Effector memory CD8-positive, alpha-beta T cell (primary cell): Measurements from ENCODE around the gene TTLL6.
"Not testable (repeated sequence)": the region's sequence is repeated elsewhere in the genome, so short reads cannot be mapped to it uniquely, and the experiment has no call there.

ENCODE experiments used
- ATAC-seq: fragments of 150-1000 bp; cut with Tn5 transposase; replicated peaks from 2 replicates; pipeline ENCODE4 v1.10.0; 2021; ENCODE audit warnings: mild to moderate bottlenecking, moderate library complexity
- DNase-seq, 3 experiments: peaks; one replicate each; pipeline ENCODE4 v3.0.0; 2021
- H3K27ac Mint-ChIP-seq, 2 donors: one replicate each; pipeline ENCODE4 v1.8.0; 2022; ENCODE audit warnings: mild to moderate bottlenecking in 2 of 2, mixed read lengths in 2 of 2, moderate library complexity in 2 of 2
- H3K27me3 Mint-ChIP-seq, 2 donors: one replicate each; pipeline ENCODE4 v1.8.0; 2022; ENCODE audit warnings: mixed read lengths in 2 of 2
- H3K36me3 Mint-ChIP-seq: one replicate; pipeline ENCODE4 v1.8.0; 2022; ENCODE audit warnings: mild to moderate bottlenecking, moderate library complexity, mixed read lengths; ENCODE audit not compliant: insufficient read depth
- H3K4me1 Mint-ChIP-seq, 2 donors: one replicate each; pipeline ENCODE4 v1.8.0; 2022; ENCODE audit warnings: low read depth in 2 of 2, mixed read lengths in 2 of 2
- H3K4me3 Mint-ChIP-seq, 2 donors: one replicate each; pipeline ENCODE4 v1.8.0; 2022; ENCODE audit warnings: mild to moderate bottlenecking in 2 of 2, mixed read lengths in 2 of 2, moderate library complexity in 2 of 2
- H3K9me3 Mint-ChIP-seq, 2 donors: one replicate each; pipeline ENCODE4 v1.8.0; 2022; ENCODE audit warnings: mixed read lengths in 2 of 2
- total RNA-seq, 9 experiments: gene quantifications; one replicate each; lab custom pipeline; 2026; lab: John Stamatoyannopoulos, UW

Gene TTLL6
- total RNA-seq: 0 to 0.24 (median 0) reads per million in 9 experiments

- peaks cover 3% of the 10 kb centered on the region for H3K36me3 Mint-ChIP-seq
- peak; percentile 96 for ATAC-seq
- H3K27ac Mint-ChIP-seq: peak within 1 kb of the TSS in 1 of 2 donors; percentile 47
- peak; percentile 63 to 72 (median 71) for DNase-seq
- no peaks in the 10 kb centered on the region for H3K9me3 Mint-ChIP-seq
- H3K4me1 Mint-ChIP-seq: peaks cover 12 to 14% of the 10 kb centered on the region in 2 donors
- peak within 1 kb of the TSS; percentile 63 to 73 for H3K4me3 Mint-ChIP-seq
- H3K27me3 Mint-ChIP-seq: peaks cover 34 to 63% of the 10 kb centered on the region in 2 donors
These were observed at the start of gene TTLL6 for GRCh38 chr17:48816774-48817590. TTLL6 (minus strand) TSS chr17:48817229; CDS start chr17:48817072, 157 bp downstream.

- no peak for ATAC-seq
- H3K36me3 Mint-ChIP-seq: peaks cover 88% of the 10 kb centered on the region
- H3K27ac Mint-ChIP-seq: peak overlapping the region in 1 of 2 donors; percentile 31
- no peak for DNase-seq
- H3K27me3 Mint-ChIP-seq: no peaks in the 10 kb centered on the region
- H3K4me3 Mint-ChIP-seq: no peak overlapping the region
- no peaks in the 10 kb centered on the region for H3K4me1 Mint-ChIP-seq
- H3K9me3 Mint-ChIP-seq: no peaks in the 10 kb centered on the region
These were observed 43.4 kb upstream of the TTLL6 start for GRCh38 chr17:48860456-48860855.

DNA sequence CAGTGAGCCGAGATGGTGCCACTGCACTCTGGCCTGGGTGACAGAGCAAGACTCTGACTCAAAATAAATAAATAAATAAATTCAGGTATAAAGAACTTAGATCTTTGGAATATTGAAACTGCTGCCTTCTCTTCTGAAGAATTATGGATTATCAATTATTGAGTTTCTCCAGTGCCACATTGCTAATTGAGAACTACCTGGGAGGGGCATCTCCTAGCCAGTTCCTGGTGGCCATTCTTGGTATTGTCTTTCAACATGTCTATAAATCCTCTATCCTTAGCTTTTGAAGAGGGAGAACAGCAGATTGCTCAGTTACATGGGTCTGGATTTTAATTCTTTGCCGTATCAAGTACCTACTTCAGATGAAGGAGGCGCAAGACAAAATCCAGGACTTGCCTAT lies 43.0 kb upstream of the TTLL6 start:
- H3K27ac Mint-ChIP-seq: peak overlapping the region in 1 of 2 donors; percentile 31
- H3K27me3 Mint-ChIP-seq: no peaks in the 10 kb centered on the region
- peaks cover 92% of the 10 kb centered on the region for H3K36me3 Mint-ChIP-seq
- no peaks in the 10 kb centered on the region for H3K4me1 Mint-ChIP-seq
- no peak overlapping the region for H3K4me3 Mint-ChIP-seq
- DNase-seq: no peak
- no peaks in the 10 kb centered on the region for H3K9me3 Mint-ChIP-seq
- ATAC-seq: no peak

DNA sequence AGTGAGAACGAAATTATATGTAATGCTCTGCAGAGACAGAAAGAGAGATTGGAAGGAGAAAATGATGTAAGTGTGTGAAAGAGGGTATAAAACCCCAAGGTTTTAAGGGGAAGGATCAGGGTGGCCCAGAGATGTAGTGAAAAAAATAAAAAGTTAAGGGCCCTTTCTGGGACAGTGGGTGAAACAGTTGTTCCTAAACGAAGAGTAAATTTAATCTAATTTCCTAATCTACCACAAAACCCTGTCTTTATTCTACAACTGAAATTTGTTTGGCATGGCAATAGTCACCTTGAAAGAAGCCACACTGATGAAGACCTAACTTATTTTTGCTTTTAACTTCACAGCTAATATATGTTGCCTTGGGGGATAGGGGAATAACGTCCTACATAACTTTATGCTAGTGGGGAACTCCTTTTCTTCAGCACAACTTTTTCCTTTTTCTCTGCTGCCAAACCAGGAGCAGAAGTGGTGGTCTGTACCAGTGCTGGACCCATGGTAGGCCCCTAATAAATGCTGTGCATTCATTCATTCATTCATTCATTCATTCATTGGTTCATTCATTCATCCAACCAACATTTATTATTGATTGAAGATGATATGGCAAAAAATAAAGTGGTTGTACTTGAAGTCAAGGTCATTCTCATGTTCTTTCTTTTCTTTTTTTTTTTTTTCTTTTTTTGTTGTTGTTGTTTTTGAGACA lies 39.2 kb upstream of the TTLL6 start:
- no peaks in the 10 kb centered on the region for H3K4me1 Mint-ChIP-seq
- H3K27me3 Mint-ChIP-seq: no peaks in the 10 kb centered on the region
- peaks cover 95% of the 10 kb centered on the region for H3K36me3 Mint-ChIP-seq
- H3K9me3 Mint-ChIP-seq: no peaks in the 10 kb centered on the region
- no peak overlapping the region for H3K27ac Mint-ChIP-seq
- H3K4me3 Mint-ChIP-seq: no peak overlapping the region
- DNase-seq (no peak), ATAC-seq (no peak)

DNA sequence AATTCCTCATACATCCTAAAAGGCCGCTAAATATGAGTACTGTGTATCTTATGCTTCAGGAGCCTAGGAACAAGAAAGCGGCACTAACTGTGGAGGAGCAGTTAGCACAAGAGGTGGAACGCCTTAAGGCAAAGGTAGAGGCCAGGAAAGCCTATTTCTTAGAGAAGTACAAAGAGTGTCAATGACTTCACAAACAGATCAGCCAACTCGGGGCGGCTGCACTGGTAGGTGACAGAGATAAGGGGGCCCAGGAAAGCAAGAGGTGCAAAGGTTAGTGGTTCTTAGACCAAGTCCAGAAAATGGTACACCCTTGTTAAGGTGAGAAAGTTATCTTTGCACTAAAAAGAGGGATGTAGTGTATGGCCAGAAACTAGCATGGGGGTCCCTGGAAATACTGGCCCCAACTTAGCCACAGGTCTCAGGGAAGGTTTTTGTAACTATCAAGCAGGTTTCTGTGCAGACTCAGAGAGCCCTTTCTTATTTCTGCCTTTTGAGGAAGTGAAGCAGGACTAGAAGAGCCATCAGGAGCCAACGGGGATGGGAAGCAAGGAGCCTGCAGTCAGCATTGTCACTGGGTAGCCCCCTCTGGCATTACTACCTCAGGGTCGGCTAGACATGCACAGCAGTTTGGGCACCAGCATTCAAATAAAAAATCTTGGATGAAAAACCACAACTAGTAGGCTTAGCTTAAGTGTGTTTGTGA lies 37.9 kb upstream of the TTLL6 start:
- H3K4me1 Mint-ChIP-seq: no peaks in the 10 kb centered on the region
- no peak overlapping the region for H3K4me3 Mint-ChIP-seq
- peaks cover 94% of the 10 kb centered on the region for H3K36me3 Mint-ChIP-seq
- no peak for DNase-seq
- ATAC-seq: no peak
- H3K27ac Mint-ChIP-seq: no peak overlapping the region
- H3K27me3 Mint-ChIP-seq: no peaks in the 10 kb centered on the region
- no peaks in the 10 kb centered on the region for H3K9me3 Mint-ChIP-seq

- no peak overlapping the region for H3K4me3 Mint-ChIP-seq
- DNase-seq (no peak), ATAC-seq (peak; percentile 42)
- H3K4me1 Mint-ChIP-seq: no peaks in the 10 kb centered on the region
- no peaks in the 10 kb centered on the region for H3K9me3 Mint-ChIP-seq
- no peaks in the 10 kb centered on the region for H3K27me3 Mint-ChIP-seq
- peaks cover 84% of the 10 kb centered on the region for H3K36me3 Mint-ChIP-seq
- no peak overlapping the region for H3K27ac Mint-ChIP-seq
These were observed 33.8 kb upstream of the TTLL6 start for GRCh38 chr17:48850792-48851323.

GRCh38 chr17:48843187-48843900 lies 26.3 kb upstream of the TTLL6 start:
- no peaks in the 10 kb centered on the region for H3K27me3 Mint-ChIP-seq
- ATAC-seq (no peak), DNase-seq (no peak)
- peaks cover 35% of the 10 kb centered on the region for H3K36me3 Mint-ChIP-seq
- no peaks in the 10 kb centered on the region for H3K9me3 Mint-ChIP-seq
- H3K4me1 Mint-ChIP-seq: peaks cover 24 to 25% of the 10 kb centered on the region in 2 donors
- H3K4me3 Mint-ChIP-seq: peak overlapping the region in 1 of 2 donors; percentile 32
- H3K27ac Mint-ChIP-seq: no peak overlapping the region

- Mint-ChIP-seq H3K36me3 (peaks cover 36% of the 10 kb centered on the region), H3K4me3 (peak overlapping the region in 1 of 2 donors; percentile 32), H3K27ac (no peak overlapping the region), H3K27me3 (no peaks in the 10 kb centered on the region), H3K9me3 (no peaks in the 10 kb centered on the region), H3K4me1 (peaks cover 30 to 31% of the 10 kb centered on the region in 2 donors)
- ATAC-seq: no peak
- no peak for DNase-seq
These were observed 25.7 kb upstream of the TTLL6 start for GRCh38 chr17:48842746-48843145.

DNA sequence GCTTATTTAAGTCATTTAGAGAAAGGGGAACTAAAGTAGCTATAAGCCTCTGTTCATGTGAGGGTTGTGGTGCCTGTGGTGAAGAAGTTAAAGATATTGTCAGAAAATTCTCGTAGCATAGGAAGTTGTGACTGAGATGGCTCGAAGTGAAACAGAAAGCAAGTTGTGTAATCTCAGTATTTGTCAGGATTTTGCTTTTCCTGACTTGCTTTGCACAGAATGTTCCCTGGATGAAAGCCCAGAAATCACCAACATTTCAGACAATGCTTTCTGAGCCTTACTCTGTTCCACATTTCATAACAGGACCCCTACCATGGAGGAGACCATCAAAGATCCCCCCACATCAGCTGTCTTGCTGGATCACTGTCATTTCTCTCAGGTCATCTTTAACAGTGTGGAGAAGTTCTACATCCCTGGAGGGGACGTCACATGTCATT lies 24.4 kb upstream of the TTLL6 start:
- Mint-ChIP-seq H3K4me3 (peak overlapping the region; percentile 65 to 72), H3K27me3 (no peaks in the 10 kb centered on the region), H3K36me3 (peaks cover 35% of the 10 kb centered on the region), H3K27ac (peak overlapping the region; percentile 53 to 87), H3K4me1 (peaks cover 40 to 41% of the 10 kb centered on the region in 2 donors), H3K9me3 (no peaks in the 10 kb centered on the region)
- ATAC-seq (peak; percentile 87), DNase-seq (peak; percentile 15 to 30 (median 29))

DNA sequence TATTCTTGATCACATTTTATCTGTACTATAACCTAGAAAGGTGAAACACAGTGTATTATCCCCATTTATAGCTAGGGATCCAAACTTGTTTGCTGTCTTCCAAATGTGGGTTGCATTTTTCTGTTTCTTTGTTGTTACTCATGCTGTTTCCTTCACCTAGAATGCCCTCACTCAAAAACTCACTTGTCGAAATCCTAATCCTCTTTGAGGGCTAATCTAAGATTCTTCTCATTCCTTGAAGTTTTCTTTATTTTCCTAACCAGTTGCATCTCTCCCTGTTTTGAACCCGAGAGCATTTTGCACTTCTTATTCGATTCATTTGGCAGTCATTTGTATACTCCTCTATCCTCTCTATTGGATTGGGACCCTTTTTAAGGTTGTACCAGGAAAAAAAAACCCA lies 23.4 kb upstream of the TTLL6 start:
- Mint-ChIP-seq H3K4me1 (peaks cover 49 to 50% of the 10 kb centered on the region in 2 donors), H3K4me3 (peak overlapping the region; percentile 65 to 72), H3K36me3 (peaks cover 37% of the 10 kb centered on the region), H3K27ac (no peak overlapping the region), H3K27me3 (no peaks in the 10 kb centered on the region), H3K9me3 (no peaks in the 10 kb centered on the region)
- no peak for DNase-seq
- no peak for ATAC-seq

GRCh38 chr17:48837458-48837857 lies 20.4 kb upstream of the TTLL6 start:
- Mint-ChIP-seq H3K4me3 (peak overlapping the region; percentile 73 to 78), H3K4me1 (peaks cover 58 to 60% of the 10 kb centered on the region in 2 donors), H3K27ac (peak overlapping the region; percentile 35 to 86), H3K36me3 (peaks cover 25% of the 10 kb centered on the region)
- H3K9me3 Mint-ChIP-seq, H3K27me3 Mint-ChIP-seq: not testable (repeated sequence)
- ATAC-seq: peak; percentile 71
- DNase-seq: peak in 2 of 3 experiments; percentile 9 to 11

DNA sequence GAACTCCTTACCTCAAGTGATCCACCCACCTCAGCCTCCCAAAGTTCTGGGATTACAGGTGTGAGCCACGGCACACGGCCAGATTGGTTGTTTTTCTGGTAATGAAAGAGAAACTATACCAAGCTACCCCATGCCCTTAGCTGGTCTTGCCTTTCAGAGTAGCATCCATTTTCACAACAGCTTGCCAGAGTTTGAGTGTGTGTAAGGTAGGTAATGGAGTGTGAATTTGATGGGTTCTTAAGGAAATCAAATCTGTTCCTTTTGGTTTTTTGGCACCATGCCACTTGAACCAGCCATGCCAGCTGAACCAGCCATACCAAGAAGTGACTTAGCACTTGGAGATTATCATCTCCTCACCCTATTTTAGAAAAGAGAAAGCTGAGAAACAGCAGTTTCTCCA lies 18.9 kb upstream of the TTLL6 start:
- no peaks in the 10 kb centered on the region for H3K9me3 Mint-ChIP-seq
- H3K4me1 Mint-ChIP-seq: peaks cover 57 to 59% of the 10 kb centered on the region in 2 donors
- no peaks in the 10 kb centered on the region for H3K27me3 Mint-ChIP-seq
- peaks cover 31% of the 10 kb centered on the region for H3K36me3 Mint-ChIP-seq
- peak overlapping the region in 1 of 2 donors; percentile 25 for H3K27ac Mint-ChIP-seq
- peak in 2 of 3 experiments; percentile 2 to 21 for DNase-seq
- H3K4me3 Mint-ChIP-seq: peak overlapping the region; percentile 70 to 73
- peak; percentile 22 for ATAC-seq
